NCI-H510A treated with DMSO at 0.1 percent for 48 hours (cell line): ENCODE results near the gene SPATA13.
A peak's percentile ranks its signal among the peaks of the same experiment; 100 is the strongest.

Experiments
- DNase-seq: peaks from one replicate; lab custom pipeline; 2025; lab: John Stamatoyannopoulos, UW

SPATA13 gene

GRCh38 chr13:24223341-24224231, 63.1 kb downstream of the SPATA13 start:
- no peak for DNase-seq

DNA sequence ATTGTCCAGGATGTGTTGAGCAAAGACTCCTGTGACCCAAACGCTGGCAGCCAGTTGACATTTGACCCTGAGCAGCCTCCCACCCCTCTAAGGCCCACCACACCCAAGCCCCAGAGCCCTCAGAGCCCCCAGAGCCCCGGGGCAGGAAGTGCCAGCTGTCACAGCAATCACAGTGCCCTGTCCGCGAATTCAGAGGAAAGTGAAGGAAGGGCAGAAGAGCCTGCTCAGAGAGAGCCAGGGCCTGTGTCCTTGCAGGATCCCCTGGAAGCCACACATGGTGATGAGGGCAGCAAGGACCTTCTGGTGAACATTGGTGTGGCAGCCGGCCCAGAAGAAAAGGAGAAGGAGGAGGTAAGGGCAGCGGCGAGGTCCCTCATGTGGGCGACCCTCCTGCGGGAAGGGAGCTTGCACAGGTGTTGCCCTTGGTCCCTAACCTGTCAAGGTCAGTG, 63.7 kb downstream of the SPATA13 start:
- no peak for DNase-seq

DNA sequence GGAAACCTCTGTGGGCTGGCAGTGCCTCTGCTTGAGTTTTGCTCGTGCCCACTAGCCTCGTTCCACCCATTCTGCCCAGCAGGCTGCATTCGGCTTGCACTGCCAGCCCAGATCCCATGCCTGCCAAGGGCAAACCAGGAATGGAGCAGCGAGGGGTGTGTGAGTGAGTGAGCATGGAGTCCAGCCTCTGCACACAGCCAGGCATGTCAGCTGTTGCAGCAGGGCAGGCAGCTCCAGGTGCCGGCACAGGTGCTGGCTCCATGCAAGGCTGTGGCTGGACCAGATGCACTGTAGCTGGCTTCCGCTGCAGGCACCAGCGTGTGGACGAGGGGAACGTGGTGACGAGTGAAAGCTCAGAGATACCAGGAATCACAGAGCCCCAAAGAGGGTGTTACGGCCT, 64.5 kb downstream of the SPATA13 start:
- no peak for DNase-seq

GRCh38 chr13:24225930-24226329, 65.4 kb downstream of the SPATA13 start:
- DNase-seq, result no peak

DNA sequence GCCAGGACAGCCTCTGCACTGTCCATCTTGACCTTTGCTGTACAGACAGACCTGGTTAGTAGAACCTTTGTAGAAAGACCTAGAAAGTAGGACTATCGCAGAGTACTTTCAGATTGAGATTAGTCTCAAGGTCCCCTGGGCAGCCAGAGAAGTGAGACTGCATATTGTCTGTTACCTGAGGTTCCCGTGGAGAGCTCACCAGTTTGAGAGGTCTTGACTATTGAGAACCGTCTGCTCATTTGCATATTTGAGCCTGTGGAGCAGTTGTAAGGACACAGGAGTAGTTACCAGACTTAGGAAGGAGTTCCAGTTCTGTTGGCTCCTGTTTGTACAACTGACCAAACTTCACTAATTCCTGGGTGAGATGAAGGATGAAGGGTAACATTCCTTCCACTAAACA, 66.2 kb downstream of the SPATA13 start:
- peak; percentile 3 for DNase-seq

DNA sequence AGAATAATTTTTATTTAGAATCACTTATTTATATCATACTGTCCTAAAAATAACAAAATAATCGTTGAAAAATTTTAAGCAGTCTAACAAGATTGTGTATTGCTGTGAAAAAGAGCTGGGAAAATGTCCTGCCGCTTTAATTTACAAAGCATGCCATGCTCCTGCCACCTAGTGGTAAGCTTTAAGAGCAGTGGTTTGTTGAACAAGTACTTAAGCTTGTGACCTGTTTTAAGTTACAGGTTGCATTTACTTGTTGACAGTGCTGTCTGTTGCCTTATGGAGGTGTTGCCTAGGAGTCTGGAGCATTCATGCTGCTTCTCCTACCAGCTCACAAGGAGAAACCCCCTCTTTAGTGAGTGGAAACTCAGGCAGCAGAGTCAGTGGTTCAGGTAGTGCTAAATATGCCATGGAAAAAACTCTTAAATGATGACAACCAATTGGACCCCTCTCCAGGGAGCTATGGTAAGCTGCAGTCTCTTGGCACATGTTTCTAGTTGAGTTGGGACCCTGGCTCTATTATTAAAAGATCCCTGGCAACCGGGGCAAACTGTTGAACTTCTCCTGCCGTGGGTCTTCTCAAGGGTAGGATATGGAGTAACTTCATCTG, 68.4 kb downstream of the SPATA13 start:
- peak; percentile 46 for DNase-seq

DNA sequence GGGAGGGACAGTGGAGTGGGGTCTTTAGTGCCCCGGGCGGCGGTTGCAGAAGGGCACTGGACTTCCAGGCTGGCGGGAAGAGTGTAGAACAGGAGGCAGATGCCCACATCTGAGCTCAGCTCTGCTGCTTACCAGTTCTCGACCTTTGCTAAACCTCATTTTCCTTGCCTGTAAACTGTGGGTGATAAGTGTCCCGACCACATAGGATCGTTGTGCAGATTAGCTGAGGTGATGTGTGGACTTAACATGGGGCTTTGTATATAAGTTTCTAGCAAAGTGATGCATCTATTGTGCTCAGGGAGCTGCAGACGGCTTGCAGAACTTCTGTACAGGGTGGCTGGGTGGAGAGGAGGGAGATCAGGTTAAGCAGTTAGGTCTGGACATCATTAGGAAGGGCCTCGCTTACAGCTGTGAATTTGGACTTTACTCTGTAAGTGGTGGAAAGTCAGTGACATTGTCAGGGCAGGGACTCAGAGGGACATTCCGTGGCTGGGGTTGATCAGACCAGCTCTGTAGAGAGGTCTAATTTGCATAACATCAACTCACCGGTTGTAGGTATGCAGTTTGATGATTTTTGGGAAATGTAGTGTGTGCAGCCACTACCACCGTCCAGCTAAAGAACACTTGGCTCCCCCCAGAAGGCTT, 70.0 kb downstream of the SPATA13 start:
- DNase-seq, result no peak

- DNase-seq, result no peak
These were observed 70.9 kb downstream of the SPATA13 start for GRCh38 chr13:24231377-24231776.

DNA sequence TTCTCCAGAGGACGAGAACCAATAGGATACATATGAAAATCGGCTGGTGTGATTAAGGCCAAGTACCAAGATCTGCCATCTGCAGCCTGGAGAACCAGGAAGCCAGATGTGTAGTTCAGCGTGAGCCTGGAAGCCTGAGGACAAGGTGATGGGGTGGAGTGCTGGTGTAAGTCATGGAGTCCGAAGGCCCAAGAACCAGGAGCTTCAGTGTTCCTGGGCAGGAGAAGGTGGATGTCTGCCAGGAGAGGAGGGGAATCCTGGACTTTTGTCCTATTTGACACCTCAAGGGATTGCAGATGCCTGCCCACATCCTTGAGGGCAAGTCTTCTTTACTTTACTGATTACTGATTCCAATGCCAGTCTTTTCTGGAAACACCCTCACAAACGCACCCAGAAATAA, 71.5 kb downstream of the SPATA13 start:
- no peak for DNase-seq

DNA sequence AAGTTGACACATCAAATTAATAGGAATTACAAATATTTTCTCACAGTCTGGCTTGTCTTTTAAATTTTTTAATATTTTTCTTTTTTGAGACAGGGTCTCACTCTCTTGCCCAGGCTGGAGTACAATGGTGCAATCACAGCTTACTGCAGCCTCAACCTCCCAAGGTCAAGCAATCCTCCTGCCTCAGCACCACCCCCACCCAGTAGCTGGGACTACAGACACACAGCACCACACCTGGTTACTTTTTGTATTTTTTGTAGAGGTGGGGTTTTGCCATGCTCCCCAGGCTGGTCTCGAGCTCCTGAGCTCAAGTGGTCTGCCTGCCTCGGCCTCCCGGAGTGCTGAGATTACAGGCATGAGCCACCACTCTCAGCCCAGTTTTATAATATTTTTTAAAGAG, 72.0 kb downstream of the SPATA13 start:
- no peak for DNase-seq

GRCh38 chr13:24233351-24233901, 72.9 kb downstream of the SPATA13 start:
- DNase-seq, result no peak

- no peak for DNase-seq
These were observed 73.8 kb downstream of the SPATA13 start for GRCh38 chr13:24234200-24234915.

DNA sequence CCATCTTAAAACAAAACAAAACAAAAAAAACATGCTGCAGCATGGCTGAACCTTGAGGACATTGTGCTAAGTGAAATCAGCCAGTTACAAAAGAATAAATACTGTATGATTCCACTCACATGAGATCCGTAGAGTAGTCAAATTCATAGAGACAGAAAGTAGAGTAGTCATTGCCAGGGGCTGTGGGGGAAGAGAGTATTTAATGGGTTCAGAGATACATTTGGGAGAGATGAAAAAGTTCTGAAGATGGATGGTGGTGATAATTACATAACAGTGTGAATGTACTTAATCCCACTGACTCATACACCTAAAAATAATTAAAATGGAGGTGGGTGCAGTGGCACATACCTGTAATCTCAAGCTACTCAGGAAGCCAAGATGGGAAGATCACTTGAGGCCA, 76.8 kb downstream of the SPATA13 start:
- no peak for DNase-seq

- DNase-seq, result no peak
These were observed 80.8 kb downstream of the SPATA13 start for GRCh38 chr13:24241336-24241735.

DNA sequence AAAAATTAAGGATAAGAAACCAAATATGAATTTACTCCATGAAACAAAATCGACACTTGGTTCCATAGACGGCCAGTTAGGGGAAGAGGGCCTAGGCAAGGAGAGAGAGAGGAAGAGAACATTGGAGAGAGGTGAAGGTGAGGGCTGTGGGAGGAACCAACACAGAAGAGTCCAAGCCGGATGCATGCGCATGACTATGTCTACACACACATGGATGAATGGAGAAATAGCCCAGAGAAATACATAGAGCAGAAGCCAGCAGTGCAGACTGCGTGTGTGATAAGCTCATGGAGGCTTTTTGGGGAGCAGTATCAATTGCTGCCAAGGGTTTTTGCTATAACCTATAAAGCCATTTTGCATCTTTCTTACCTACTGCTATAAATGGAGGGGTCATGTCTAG, 81.6 kb downstream of the SPATA13 start:
- no peak for DNase-seq

DNA sequence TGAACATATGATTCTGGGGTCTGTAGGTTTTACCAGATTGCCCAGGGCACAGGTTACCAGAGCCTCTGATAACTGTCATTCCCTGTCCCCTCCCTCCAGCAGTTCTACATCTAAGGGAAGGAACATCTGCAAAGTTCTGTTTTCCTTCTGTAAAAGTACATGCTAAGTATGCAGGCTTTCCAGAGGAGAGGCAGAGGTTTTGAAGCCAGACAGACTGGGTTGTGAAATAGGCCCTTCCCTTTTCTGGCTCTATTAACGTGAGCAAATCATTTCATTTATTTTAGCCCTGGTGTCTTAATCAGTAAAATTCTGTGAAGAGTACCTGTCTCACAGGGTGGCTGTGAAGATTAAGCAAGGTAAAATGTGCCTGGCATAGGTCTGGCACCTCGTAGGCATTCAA, 82.8 kb downstream of the SPATA13 start:
- no peak for DNase-seq

- DNase-seq, result no peak
These were observed 84.3 kb downstream of the SPATA13 start for GRCh38 chr13:24244802-24245201.

GRCh38 chr13:24247016-24247415, 86.5 kb downstream of the SPATA13 start:
- no peak for DNase-seq

DNA sequence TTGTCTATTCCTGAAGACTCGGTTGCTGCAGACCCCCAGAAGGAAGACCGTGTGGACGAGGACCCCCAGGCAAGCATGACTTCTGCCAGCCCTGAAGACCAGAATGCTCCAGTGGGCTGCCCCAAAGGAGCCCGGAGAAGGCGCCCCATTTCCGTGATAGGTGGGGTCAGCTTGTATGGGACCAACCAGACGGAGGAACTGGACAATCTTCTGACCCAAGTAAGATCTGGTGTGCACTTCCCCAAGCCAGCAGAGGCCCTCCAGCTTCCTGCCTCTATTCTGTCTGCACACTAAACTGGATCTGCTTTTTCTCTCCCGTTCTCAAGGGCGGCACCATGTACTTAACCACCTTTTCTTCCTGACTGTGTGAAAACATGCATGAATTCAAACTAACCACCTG, 89.1 kb downstream of the SPATA13 start:
- no peak for DNase-seq

GRCh38 chr13:24250376-24251057, 90.0 kb downstream of the SPATA13 start:
- no peak for DNase-seq

GRCh38 chr13:24251525-24251924, 91.0 kb downstream of the SPATA13 start:
- no peak for DNase-seq
